Progenitor cell of endocrine pancreas (in vitro differentiated cells): ENCODE measurements around the gene KCNJ9. TPM values are rescaled to one million over a fixed set of nuclear protein-coding genes. Genes with fewer than 3 reads are reported as not detected.

Experiments
- DNase-seq: peaks from one replicate; pipeline ENCODE4 v3.0.0; 2021; ENCODE audit warnings: low spot score; ENCODE audit not compliant: unreplicated experiment
- H3K27ac Mint-ChIP-seq: 2 replicates; pipeline ENCODE4 v1.8.0; 2021; ENCODE audit warnings: mild to moderate bottlenecking, moderate library complexity, mixed read lengths
- H3K27me3 Mint-ChIP-seq: 2 replicates; pipeline ENCODE4 v1.8.0; 2021; ENCODE audit warnings: mixed read lengths
- H3K36me3 Mint-ChIP-seq: 2 replicates; pipeline ENCODE4 v1.8.0; 2022; ENCODE audit warnings: mixed read lengths; ENCODE audit not compliant: insufficient read depth
- H3K4me1 Mint-ChIP-seq: 2 replicates; pipeline ENCODE4 v1.8.0; 2021; ENCODE audit warnings: low read depth, mixed read lengths
- H3K4me3 Mint-ChIP-seq: 2 replicates; pipeline ENCODE4 v1.8.0; 2021; ENCODE audit warnings: low read depth, mild to moderate bottlenecking, moderate library complexity, mixed read lengths
- H3K9me3 Mint-ChIP-seq: 2 replicates; pipeline ENCODE4 v1.8.0; 2021; ENCODE audit warnings: low read depth, mixed read lengths
- total RNA-seq: library from RNA; stranded (reverse); gene quantifications from 2 replicates; pipeline ENCODE4 v1.2.1, GENCODE V29; 2021
- TF ChIP-seq, protein P1 (sequence below): fragments of 200-600 bp; sonication (generic); IDR thresholded peaks from one replicate; pipeline ENCODE4 v1.5.0; 2021; ENCODE audit warnings: antibody characterized with exemption, mild to moderate bottlenecking; ENCODE audit not compliant: unreplicated experiment

Gene KCNJ9
- total RNA-seq, 1 donor from 2014 or later: not detected

DNA sequence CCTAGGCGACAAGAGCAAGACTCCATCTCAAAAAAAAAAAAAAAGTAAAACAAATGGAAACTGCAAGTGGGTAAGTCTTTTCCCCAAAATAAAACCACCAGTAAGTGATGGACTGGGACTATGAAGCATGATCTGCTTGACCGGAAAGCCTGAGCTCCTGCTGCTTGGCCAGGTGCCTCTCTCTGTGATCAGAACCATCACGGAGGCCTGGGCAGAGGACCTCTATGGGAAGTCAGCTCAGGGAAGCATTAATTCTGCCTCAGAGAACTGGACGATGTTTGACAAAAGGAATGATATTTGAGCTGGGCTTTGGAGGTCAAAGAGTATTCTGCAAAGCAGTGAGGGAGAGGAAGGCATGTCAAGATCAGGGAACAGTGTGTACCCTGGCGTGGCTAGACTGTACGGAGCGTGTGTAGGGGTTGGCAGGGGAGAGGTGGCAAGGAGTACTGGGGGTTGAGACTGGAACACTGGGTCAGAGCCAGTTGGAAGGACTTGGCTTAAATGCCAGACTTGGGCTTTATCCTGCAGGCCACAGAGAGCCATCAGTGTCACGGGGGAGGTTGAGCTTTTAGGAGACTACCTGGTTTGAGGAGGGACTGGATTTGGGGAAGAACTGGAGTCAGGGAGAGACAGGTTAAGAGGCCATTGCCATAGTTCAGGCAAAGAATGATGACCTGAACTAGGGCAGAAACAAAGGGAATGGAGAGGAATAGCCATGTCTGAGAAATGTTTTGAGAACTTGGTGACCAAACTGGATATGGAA, 50.6 kb downstream of the KCNJ9 start:
- Mint-ChIP-seq H3K27ac (no peak overlapping the region), H3K27me3 (peaks cover 16% of the 10 kb centered on the region), H3K4me1 (peaks cover 3% of the 10 kb centered on the region), H3K36me3 (no peaks in the 10 kb centered on the region), H3K4me3 (no peak overlapping the region), H3K9me3 (no peaks in the 10 kb centered on the region)
- TF ChIP-seq, protein P1, sequence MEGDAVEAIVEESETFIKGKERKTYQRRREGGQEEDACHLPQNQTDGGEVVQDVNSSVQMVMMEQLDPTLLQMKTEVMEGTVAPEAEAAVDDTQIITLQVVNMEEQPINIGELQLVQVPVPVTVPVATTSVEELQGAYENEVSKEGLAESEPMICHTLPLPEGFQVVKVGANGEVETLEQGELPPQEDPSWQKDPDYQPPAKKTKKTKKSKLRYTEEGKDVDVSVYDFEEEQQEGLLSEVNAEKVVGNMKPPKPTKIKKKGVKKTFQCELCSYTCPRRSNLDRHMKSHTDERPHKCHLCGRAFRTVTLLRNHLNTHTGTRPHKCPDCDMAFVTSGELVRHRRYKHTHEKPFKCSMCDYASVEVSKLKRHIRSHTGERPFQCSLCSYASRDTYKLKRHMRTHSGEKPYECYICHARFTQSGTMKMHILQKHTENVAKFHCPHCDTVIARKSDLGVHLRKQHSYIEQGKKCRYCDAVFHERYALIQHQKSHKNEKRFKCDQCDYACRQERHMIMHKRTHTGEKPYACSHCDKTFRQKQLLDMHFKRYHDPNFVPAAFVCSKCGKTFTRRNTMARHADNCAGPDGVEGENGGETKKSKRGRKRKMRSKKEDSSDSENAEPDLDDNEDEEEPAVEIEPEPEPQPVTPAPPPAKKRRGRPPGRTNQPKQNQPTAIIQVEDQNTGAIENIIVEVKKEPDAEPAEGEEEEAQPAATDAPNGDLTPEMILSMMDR: no peak
- no peak for DNase-seq

DNA sequence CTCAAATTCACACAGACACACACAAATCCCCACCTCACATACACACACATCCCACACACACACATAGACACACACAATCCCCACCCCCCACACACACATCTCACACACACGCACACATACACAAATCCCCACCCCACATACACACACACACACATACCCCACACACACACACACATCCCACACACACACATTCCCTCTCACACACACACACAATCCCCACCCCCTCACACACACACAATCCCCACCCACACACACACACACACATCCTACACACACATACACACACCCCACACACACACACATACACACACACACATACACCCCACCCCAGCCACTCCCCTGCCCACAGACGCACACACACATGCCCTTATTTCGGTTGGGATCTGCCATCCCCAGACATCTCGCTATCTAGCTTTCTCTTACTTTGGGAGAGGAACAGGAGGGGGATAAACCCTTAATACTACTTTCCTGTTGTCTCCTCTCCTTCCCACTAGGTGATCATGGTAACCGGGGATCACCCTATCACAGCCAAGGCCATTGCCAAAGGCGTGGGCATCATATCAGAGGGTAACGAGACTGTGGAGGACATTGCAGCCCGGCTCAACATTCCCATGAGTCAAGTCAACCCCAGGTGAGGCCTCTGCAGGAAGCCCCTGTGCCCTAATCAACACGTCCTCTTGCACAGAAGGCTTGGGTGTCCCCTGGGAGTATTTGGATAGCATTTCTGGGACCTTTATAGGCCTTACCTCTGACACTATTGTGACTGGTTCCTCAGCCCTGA, 52.8 kb downstream of the KCNJ9 start:
- peaks cover 13% of the 10 kb centered on the region for H3K27me3 Mint-ChIP-seq
- no peak overlapping the region for H3K27ac Mint-ChIP-seq
- no peak for DNase-seq
- H3K9me3 Mint-ChIP-seq: no peaks in the 10 kb centered on the region
- TF ChIP-seq, protein P1: no peak
- H3K4me1 Mint-ChIP-seq: peaks cover 3% of the 10 kb centered on the region
- no peak overlapping the region for H3K4me3 Mint-ChIP-seq
- no peaks in the 10 kb centered on the region for H3K36me3 Mint-ChIP-seq

DNA sequence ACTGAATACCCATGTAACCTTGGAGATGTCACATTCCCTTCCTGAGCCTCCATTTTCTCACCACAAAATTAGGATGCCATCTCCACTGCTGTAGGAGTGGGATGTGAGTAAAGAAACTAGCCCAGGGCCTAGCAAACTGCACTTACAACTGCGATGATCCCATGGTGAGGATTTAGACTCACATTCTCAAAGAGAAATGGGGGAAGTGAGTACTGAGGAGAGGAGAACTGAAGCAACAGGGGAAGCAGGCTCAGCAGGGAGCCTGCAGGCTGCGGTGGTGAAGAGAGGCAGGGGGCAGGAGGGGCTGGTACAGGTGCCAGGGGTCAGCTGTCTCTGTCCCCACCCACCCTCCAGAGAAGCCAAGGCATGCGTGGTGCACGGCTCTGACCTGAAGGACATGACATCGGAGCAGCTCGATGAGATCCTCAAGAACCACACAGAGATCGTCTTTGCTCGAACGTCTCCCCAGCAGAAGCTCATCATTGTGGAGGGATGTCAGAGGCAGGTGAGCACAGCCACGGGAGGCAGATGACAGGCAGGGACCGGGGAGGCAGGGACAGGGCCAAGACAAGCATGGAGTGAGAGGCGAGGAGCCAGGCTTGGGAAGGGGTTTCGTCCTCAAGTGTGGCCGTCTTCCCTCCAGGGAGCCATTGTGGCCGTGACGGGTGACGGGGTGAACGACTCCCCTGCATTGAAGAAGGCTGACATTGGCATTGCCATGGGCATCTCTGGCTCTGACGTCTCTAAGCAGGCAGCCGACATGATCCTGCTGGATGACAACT, 53.6 kb downstream of the KCNJ9 start:
- H3K4me3 Mint-ChIP-seq: no peak overlapping the region
- H3K4me1 Mint-ChIP-seq: peaks cover 3% of the 10 kb centered on the region
- no peaks in the 10 kb centered on the region for H3K36me3 Mint-ChIP-seq
- TF ChIP-seq, protein P1: no peak
- peaks cover 19% of the 10 kb centered on the region for H3K27me3 Mint-ChIP-seq
- DNase-seq: no peak
- no peak overlapping the region for H3K27ac Mint-ChIP-seq
- H3K9me3 Mint-ChIP-seq: no peaks in the 10 kb centered on the region

DNA sequence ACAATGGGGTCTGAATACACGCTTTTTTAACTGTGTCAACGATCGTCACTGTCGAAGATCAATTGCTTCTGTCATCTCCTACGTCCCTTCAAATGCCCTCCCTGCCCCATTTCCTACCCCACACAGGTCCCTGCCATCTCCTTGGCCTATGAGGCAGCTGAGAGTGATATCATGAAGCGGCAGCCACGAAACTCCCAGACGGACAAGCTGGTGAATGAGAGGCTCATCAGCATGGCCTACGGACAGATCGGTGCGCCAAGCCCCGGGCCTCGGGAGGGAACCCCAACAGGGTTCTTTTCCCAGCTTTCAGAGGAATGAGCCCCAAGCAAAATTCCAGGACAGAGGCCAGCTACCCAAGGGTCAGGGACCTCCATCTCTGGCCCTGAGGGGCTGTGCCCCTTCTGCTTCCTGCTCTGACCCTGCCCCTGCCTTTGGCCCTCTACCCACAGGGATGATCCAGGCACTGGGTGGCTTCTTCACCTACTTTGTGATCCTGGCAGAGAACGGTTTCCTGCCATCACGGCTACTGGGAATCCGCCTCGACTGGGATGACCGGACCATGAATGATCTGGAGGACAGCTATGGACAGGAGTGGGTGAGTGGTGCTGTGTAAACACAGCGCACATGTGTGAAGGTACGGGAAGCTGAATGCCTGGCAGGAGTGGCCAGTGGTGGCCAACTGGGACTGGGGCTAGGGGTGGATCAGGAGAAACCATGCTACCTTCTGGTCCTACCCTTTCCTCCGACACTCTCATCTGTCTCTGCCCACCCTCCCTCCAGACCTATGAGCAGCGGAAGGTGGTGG, 55.0 kb downstream of the KCNJ9 start:
- Mint-ChIP-seq H3K27ac (peak overlapping the region; percentile 43), H3K4me1 (no peaks in the 10 kb centered on the region), H3K36me3 (no peaks in the 10 kb centered on the region), H3K9me3 (no peaks in the 10 kb centered on the region), H3K4me3 (no peak overlapping the region), H3K27me3 (peaks cover 20% of the 10 kb centered on the region)
- TF ChIP-seq, protein P1: no peak
- no peak for DNase-seq
